ENCODE results near the gene ZBTB4. TPM values are rescaled to one million over a fixed set of nuclear protein-coding genes. Genes with fewer than 3 reads are reported as not detected.

ZBTB4 gene
- total and polyA plus RNA-seq, 9 of the 15 experiments (the other 6 are each of a cell fraction or from before 2014, with no cell fraction given) = 0.92 to 6.9 (median 3.3) TPM

DNA sequence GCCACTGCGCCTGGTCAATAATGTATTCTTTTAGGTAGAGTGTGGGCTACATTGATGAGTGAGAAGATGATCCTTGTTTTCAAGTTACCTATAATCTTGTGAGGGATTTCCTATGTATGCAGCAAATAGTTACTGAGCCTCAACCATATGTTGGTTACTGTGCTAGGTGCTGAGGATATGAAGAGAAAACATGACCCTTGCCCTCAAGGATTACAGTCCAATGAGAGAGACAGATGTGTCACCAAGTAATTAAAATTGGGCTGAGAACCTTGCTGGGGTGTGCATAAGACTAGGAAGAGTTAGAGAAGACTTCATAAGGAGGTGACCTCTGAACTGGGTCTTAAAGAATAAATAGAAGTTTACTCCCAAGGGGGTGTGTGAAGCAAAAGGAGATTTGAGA is 12.2 kb upstream of the ZBTB4 start:
- ATAC-seq (no peak), FAIRE-seq (no peak), DNase-seq (ENCODE audit: extremely low read depth in 1 of 4, low spot score in 3 of 4) (no peak)
- TF ChIP-seq, protein P1, sequence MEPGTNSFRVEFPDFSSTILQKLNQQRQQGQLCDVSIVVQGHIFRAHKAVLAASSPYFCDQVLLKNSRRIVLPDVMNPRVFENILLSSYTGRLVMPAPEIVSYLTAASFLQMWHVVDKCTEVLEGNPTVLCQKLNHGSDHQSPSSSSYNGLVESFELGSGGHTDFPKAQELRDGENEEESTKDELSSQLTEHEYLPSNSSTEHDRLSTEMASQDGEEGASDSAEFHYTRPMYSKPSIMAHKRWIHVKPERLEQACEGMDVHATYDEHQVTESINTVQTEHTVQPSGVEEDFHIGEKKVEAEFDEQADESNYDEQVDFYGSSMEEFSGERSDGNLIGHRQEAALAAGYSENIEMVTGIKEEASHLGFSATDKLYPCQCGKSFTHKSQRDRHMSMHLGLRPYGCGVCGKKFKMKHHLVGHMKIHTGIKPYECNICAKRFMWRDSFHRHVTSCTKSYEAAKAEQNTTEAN (CRISPR knock-in tag; IDR thresholded peaks at IDR 0.05) = no peak
- no peak for TF ChIP-seq ZNF12 (CRISPR knock-in tag; IDR thresholded peaks at IDR 0.05)
- no peak for TF ChIP-seq HDAC2 (IDR thresholded peaks at IDR 0.05)
- peaks cover 85% of the 10 kb centered on the region for H3K79me2 ChIP-seq (ENCODE audit: control insufficient read depth, insufficient read depth, low read length)
- in situ Hi-C loops (cut with MboI) = no loop called here
- peaks cover 7 to 8% of the 10 kb centered on the region in 2 experiments; a peak in 4 of 5 replicates for H3K4me1 ChIP-seq (replicated peaks in 1 of 2; ENCODE audit: control insufficient read depth in 2 of 2, insufficient read depth in 2 of 2, low read length in 2 of 2)
- intact Hi-C loops (cut with micrococcal nuclease) = no loop called here
- no peak overlapping the region for H3K27ac ChIP-seq (ENCODE audit: extremely low read depth, low read depth, low read length)
- H3K9me3 ChIP-seq (replicated peaks; ENCODE audit: control insufficient read depth, insufficient read depth, low read depth, low read length) = no peaks in the 10 kb centered on the region
- H3K36me3 ChIP-seq (ENCODE audit: control insufficient read depth, insufficient read depth, low read length) = peaks cover 77% of the 10 kb centered on the region
- no peak overlapping the region for H3K4me3 ChIP-seq
- H2AFZ ChIP-seq (ENCODE audit: low read depth, low read length) = no peak overlapping the region
- 86% methylated on average over 1 of the region's 1 CpG for WGBS (ENCODE audit: insufficient coverage, low coverage, missing lambda C conversion rate)
- BruUV-seq (replicated peaks) = no TSS peak
- ChIA-PET POLR2A (no interaction called here), CTCF (ENCODE audit: low intra/inter-chr PET ratio) (no interaction called here)
- peaks cover 16% of the 10 kb centered on the region; the same call in 1 of the 2 replicates for H4K20me1 ChIP-seq (replicated peaks; ENCODE audit: control insufficient read depth, insufficient read depth, low read length)
- H3K4me2 ChIP-seq (ENCODE audit: insufficient read depth, low read length) = no peak overlapping the region
- no peaks in the 10 kb centered on the region for H3K9me1 ChIP-seq (ENCODE audit: control insufficient read depth, insufficient read depth, low read length)
- no peak overlapping the region for H3K9ac ChIP-seq (ENCODE audit: insufficient read depth in 1 of 2, low read depth in 2 of 2, low read length in 2 of 2)
- H3K27me3 ChIP-seq (ENCODE audit: control insufficient read depth in 2 of 2, insufficient read depth in 2 of 2, low read length in 2 of 2) = no peaks in the 10 kb centered on the region

DNA sequence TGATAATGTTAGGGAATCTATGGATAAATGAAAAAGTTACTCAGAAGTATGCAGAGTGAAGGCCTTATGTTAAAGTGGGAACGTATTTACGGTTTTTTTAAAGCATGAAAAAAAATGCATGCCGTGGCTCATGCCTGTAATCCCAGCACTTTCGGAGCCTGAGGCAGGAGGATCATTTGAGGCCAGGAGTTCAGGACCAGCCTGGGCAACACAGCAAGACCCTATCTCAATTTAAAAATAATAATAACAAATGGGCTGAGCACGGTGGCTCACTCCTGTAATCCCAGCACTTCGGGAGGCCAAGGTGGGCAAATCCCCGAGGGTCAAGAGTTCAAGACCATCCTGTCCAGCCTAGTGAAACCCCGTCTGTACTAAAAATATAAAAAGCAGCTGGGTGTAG is 10.7 kb upstream of the ZBTB4 start:
- H3K4me3 ChIP-seq = no peak overlapping the region
- 83% methylated on average over 8 of the region's 8 CpGs for WGBS (ENCODE audit: insufficient coverage, low coverage, missing lambda C conversion rate)
- H3K4me1 ChIP-seq (replicated peaks in 1 of 2; ENCODE audit: control insufficient read depth in 2 of 2, insufficient read depth in 2 of 2, low read length in 2 of 2) = peaks cover 7 to 11% of the 10 kb centered on the region in 2 experiments; a peak in 4 of 5 replicates
- H2AFZ ChIP-seq (ENCODE audit: low read depth, low read length) = no peak overlapping the region
- ATAC-seq = no peak
- no peak overlapping the region for H3K4me2 ChIP-seq (ENCODE audit: insufficient read depth, low read length)
- no peaks in the 10 kb centered on the region for H3K9me1 ChIP-seq (ENCODE audit: control insufficient read depth, insufficient read depth, low read length)
- BruUV-seq (replicated peaks) = no TSS peak
- H3K9me3 ChIP-seq (replicated peaks; ENCODE audit: control insufficient read depth, insufficient read depth, low read depth, low read length) = no peaks in the 10 kb centered on the region
- FAIRE-seq = no peak
- DNase-seq (ENCODE audit: extremely low read depth in 1 of 4, low spot score in 3 of 4) = no peak
- TF ChIP-seq FOXM1 (IDR thresholded peaks at IDR 0.05; ENCODE audit: low read depth) (no peak), FOXM1 (CRISPR knock-in tag; IDR thresholded peaks at IDR 0.05; ENCODE audit: low read depth) (no peak), ZNF121 (CRISPR knock-in tag; conservative IDR thresholded peaks at IDR 0.05) (peak; percentile 54)
- in situ Hi-C loops (cut with MboI) (no loop called here), intact Hi-C loops (cut with micrococcal nuclease) (no loop called here)
- H3K27ac ChIP-seq (ENCODE audit: extremely low read depth, low read depth, low read length) = no peak overlapping the region
- CTCF ChIA-PET (ENCODE audit: low intra/inter-chr PET ratio) = no interaction called here
- H3K79me2 ChIP-seq (ENCODE audit: control insufficient read depth, insufficient read depth, low read length) = peaks cover 92% of the 10 kb centered on the region
- H4K20me1 ChIP-seq (replicated peaks; ENCODE audit: control insufficient read depth, insufficient read depth, low read length) = peaks cover 11% of the 10 kb centered on the region; the same call in 1 of the 2 replicates
- POLR2A ChIA-PET = interaction anchor here (0.6 to 0.9 kb wide), 3 partner anchors 19 to 86 kb away, joined by 3 to 4 read pairs (median 3); partner anchors contain the start of gene TMEM256
- peaks cover 68% of the 10 kb centered on the region; the same call in 2 of the 3 replicates for H3K36me3 ChIP-seq (ENCODE audit: control insufficient read depth, insufficient read depth, low read length)
- no peak overlapping the region for H3K9ac ChIP-seq (ENCODE audit: insufficient read depth in 1 of 2, low read depth in 2 of 2, low read length in 2 of 2)
- H3K27me3 ChIP-seq (ENCODE audit: control insufficient read depth in 2 of 2, insufficient read depth in 2 of 2, low read length in 2 of 2) = no peaks in the 10 kb centered on the region
